Gastroesophageal sphincter (tissue), 3 donors: Measurements from ENCODE around the gene USP6.
"Not testable (repeated sequence)": the region's sequence is repeated elsewhere in the genome, so short reads cannot be mapped to it uniquely, and the experiment has no call there.

Experiments used
- CTCF ChIP-seq, 4 experiments: fragments of 200-600 bp in 2 of 4; fragments of 450-650 bp in 2 of 4; sonication (generic) in 1 of 4; IDR thresholded peaks; one replicate each; pipeline ENCODE4 v1.5.1; 2017 to 2019; ENCODE audit warnings: antibody characterized with exemption in 4 of 4, mild to moderate bottlenecking in 2 of 4, moderate library complexity in 2 of 4
- POLR2A ChIP-seq, 2 donors: fragments of 450-650 bp; IDR thresholded peaks; one replicate each; pipeline ENCODE4 v1.6.1; 2017; ENCODE audit warnings: antibody characterized with exemption in 2 of 2, mild to moderate bottlenecking in 2 of 2, moderate library complexity in 1 of 2
- POLR2AphosphoS5 ChIP-seq: sonication (generic); formaldehyde crosslinking; IDR thresholded peaks from one replicate; pipeline ENCODE4 v1.6.1; 2017; ENCODE audit warnings: antibody characterized with exemption

DNA sequence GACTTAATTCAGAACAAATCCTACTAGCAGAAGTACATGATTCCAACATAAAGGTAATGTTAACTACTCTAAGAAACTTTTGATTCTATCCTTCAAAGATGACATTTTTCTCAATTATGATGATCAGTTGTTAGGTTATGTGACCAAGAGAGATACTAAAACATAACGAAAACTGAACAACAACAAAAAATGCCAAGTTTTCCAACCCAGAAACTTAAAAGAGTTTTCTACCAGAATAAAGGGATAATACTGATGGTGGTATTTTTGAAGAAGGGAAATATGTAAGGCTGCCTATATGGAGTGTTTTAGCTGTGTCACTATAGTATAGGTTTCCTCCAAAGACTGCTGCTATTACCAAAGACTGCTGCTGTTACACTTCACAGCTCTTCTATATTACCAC lies 30.3 kb downstream of the USP6 start:
- TF ChIP-seq CTCF (IDR thresholded peaks at IDR 0.05); POLR2A (IDR thresholded peaks at IDR 0.05); POLR2AphosphoS5: not testable (repeated sequence)
